Measurements from ENCODE around the gene HECTD4. TPM values are rescaled to one million over a fixed set of nuclear protein-coding genes. Genes with fewer than 3 reads are reported as not detected.

The HECTD4 gene
- polyA plus RNA-seq, 1 donor: 38.1 TPM

GRCh38 chr12:112169966-112170365 is 212.3 kb downstream of the HECTD4 start:
- Histone ChIP-seq H3K9me3 (ENCODE audit: control insufficient read depth, low read depth, low read length) (no peaks in the 10 kb centered on the region), H3K27ac (ENCODE audit: low read length) (no peak overlapping the region), H3K4me1 (ENCODE audit: control insufficient read depth, insufficient read depth, low read length) (no peaks in the 10 kb centered on the region), H3K36me3 (ENCODE audit: control insufficient read depth, insufficient read depth, low read length) (peaks cover 65% of the 10 kb centered on the region), H3K4me3 (ENCODE audit: low read length) (no peak overlapping the region), H3K27me3 (ENCODE audit: control insufficient read depth, insufficient read depth, low read length) (no peaks in the 10 kb centered on the region)
- no peak for DNase-seq
- 100% methylated on average over 1 of the region's 7 CpGs for WGBS (ENCODE audit: insufficient coverage, low lambda C conversion rate)

DNA sequence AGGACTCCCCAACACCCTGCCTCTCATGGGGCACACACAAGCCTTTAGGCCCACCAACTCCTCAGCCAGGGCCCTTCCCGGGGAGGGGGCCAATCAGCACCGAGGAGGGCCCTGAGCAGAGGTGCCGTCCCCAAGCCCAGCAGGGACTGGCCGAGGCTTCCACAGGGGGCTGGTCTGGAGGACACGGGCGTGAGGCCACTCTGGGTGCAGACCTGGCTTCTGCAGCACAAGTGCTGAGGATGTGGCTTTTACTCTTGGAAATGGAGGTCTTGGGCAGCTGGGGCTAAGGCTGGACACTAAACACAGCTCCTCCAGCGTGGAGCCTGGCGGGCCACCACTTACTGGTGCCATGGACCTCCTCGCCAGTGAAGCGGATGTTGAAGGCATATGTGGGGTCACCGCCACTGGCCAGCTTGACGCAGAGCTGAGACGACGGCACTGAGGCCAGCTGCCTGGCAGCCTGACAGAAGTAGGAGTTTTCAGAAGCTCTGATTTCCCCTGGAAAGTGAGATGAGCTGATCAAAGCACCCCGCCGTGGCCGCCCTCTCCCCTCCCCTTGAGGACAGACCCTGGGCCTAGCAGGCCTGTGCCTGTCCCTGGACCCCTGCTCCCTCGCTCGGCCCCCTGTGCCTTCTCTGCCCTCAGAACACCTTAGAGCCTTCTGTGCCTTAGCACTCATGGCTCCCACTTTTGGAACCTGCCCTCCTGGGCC is 212.9 kb downstream of the HECTD4 start:
- no peak for DNase-seq
- no peak overlapping the region for H3K4me3 ChIP-seq (ENCODE audit: low read length)
- H3K36me3 ChIP-seq (ENCODE audit: control insufficient read depth, insufficient read depth, low read length): peaks cover 62% of the 10 kb centered on the region
- H3K4me1 ChIP-seq (ENCODE audit: control insufficient read depth, insufficient read depth, low read length): no peaks in the 10 kb centered on the region
- H3K27me3 ChIP-seq (ENCODE audit: control insufficient read depth, insufficient read depth, low read length): no peaks in the 10 kb centered on the region
- no CpG with 5 or more reads among the region's 19 CpGs for WGBS (ENCODE audit: insufficient coverage, low lambda C conversion rate)
- no peaks in the 10 kb centered on the region for H3K9me3 ChIP-seq (ENCODE audit: control insufficient read depth, low read depth, low read length)
- no peak overlapping the region for H3K27ac ChIP-seq (ENCODE audit: low read length)

- DNase-seq: no peak
- H3K36me3 ChIP-seq (ENCODE audit: control insufficient read depth, insufficient read depth, low read length): peaks cover 68% of the 10 kb centered on the region
- WGBS (ENCODE audit: insufficient coverage, low lambda C conversion rate): no CpG with 5 or more reads among the region's 8 CpGs
Observed at GRCh38 chr12:112168561-112168971, 213.7 kb downstream of the HECTD4 start.

DNA sequence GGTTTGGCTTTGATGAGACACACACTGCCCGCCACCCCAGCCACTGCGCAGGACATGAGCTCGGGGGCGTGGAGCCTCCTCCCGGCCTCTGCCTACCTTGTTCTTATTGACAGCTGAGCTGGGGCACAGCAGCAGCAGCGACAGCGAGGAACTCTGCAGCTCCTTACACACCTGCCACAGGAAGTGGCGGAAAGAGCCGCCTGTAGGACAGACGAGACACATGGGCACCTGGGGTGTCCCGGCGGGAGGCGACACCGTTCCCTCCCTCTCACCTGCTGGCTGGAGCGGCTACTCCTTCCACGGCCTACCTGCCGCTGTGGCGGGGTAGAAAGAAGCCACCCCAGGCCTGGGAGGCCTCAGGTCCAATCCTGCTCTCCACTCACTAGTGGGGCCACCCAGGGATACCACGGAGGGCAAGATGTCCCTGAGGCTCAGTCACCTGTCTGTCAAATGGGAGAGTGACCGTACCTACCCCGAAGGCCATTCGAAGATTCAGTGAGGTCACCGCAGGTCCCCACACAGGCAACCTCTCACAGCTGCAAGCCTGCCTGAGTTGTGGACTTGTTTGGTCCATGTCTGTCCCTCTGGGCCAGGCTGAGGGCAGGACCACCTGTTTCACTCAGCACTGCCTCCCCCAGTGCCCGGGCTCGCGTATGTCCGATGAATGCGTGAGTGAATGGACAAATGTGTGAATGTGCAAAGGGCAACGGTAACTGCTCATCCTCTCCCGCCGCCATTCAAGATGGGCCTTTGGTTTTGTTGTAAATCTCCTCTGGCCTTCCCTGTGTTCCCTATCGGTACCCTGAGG is 214.3 kb downstream of the HECTD4 start:
- H3K9me3 ChIP-seq (ENCODE audit: control insufficient read depth, low read depth, low read length): no peaks in the 10 kb centered on the region
- H3K4me3 ChIP-seq (ENCODE audit: low read length): no peak overlapping the region
- peaks cover 74% of the 10 kb centered on the region for H3K36me3 ChIP-seq (ENCODE audit: control insufficient read depth, insufficient read depth, low read length)
- DNase-seq: no peak
- H3K27ac ChIP-seq (ENCODE audit: low read length): no peak overlapping the region
- WGBS (ENCODE audit: insufficient coverage, low lambda C conversion rate): 87% methylated on average over 3 of the region's 32 CpGs
- no peaks in the 10 kb centered on the region for H3K27me3 ChIP-seq (ENCODE audit: control insufficient read depth, insufficient read depth, low read length)
- H3K4me1 ChIP-seq (ENCODE audit: control insufficient read depth, insufficient read depth, low read length): no peaks in the 10 kb centered on the region

More at GRCh38 chr12:112168561-112168971, 213.7 kb downstream of the HECTD4 start:
- Histone ChIP-seq H3K4me1 (ENCODE audit: control insufficient read depth, insufficient read depth, low read length) (no peaks in the 10 kb centered on the region), H3K27ac (ENCODE audit: low read length) (no peak overlapping the region), H3K4me3 (ENCODE audit: low read length) (no peak overlapping the region), H3K9me3 (ENCODE audit: control insufficient read depth, low read depth, low read length) (no peaks in the 10 kb centered on the region), H3K27me3 (ENCODE audit: control insufficient read depth, insufficient read depth, low read length) (no peaks in the 10 kb centered on the region)

- no CpG with 5 or more reads among the region's 12 CpGs for WGBS (ENCODE audit: insufficient coverage, low lambda C conversion rate)
- H3K4me1 ChIP-seq (ENCODE audit: control insufficient read depth, insufficient read depth, low read length): no peaks in the 10 kb centered on the region
- DNase-seq: no peak
- peaks cover 75% of the 10 kb centered on the region for H3K36me3 ChIP-seq (ENCODE audit: control insufficient read depth, insufficient read depth, low read length)
- no peak overlapping the region for H3K4me3 ChIP-seq (ENCODE audit: low read length)
- no peaks in the 10 kb centered on the region for H3K27me3 ChIP-seq (ENCODE audit: control insufficient read depth, insufficient read depth, low read length)
- no peak overlapping the region for H3K27ac ChIP-seq (ENCODE audit: low read length)
- H3K9me3 ChIP-seq (ENCODE audit: control insufficient read depth, low read depth, low read length): no peaks in the 10 kb centered on the region
Observed at GRCh38 chr12:112167031-112167461, 215.2 kb downstream of the HECTD4 start.

- H3K36me3 ChIP-seq (ENCODE audit: control insufficient read depth, insufficient read depth, low read length): peaks cover 77% of the 10 kb centered on the region
- H3K27ac ChIP-seq (ENCODE audit: low read length): no peak overlapping the region
- no peaks in the 10 kb centered on the region for H3K9me3 ChIP-seq (ENCODE audit: control insufficient read depth, low read depth, low read length)
- no peak for DNase-seq
- WGBS (ENCODE audit: insufficient coverage, low lambda C conversion rate): no CpG with 5 or more reads among the region's 26 CpGs
- no peaks in the 10 kb centered on the region for H3K27me3 ChIP-seq (ENCODE audit: control insufficient read depth, insufficient read depth, low read length)
- H3K4me1 ChIP-seq (ENCODE audit: control insufficient read depth, insufficient read depth, low read length): no peaks in the 10 kb centered on the region
- H3K4me3 ChIP-seq (ENCODE audit: low read length): no peak overlapping the region
Observed at GRCh38 chr12:112166051-112167015, 215.9 kb downstream of the HECTD4 start.

GRCh38 chr12:112165624-112166023 is 216.6 kb downstream of the HECTD4 start:
- no peak overlapping the region for H3K4me3 ChIP-seq (ENCODE audit: low read length)
- no peaks in the 10 kb centered on the region for H3K27me3 ChIP-seq (ENCODE audit: control insufficient read depth, insufficient read depth, low read length)
- no peak overlapping the region for H3K27ac ChIP-seq (ENCODE audit: low read length)
- no peaks in the 10 kb centered on the region for H3K9me3 ChIP-seq (ENCODE audit: control insufficient read depth, low read depth, low read length)
- WGBS (ENCODE audit: insufficient coverage, low lambda C conversion rate): no CpG with 5 or more reads among the region's 13 CpGs
- no peak for DNase-seq
- peaks cover 77% of the 10 kb centered on the region for H3K36me3 ChIP-seq (ENCODE audit: control insufficient read depth, insufficient read depth, low read length)
- no peaks in the 10 kb centered on the region for H3K4me1 ChIP-seq (ENCODE audit: control insufficient read depth, insufficient read depth, low read length)

- WGBS (ENCODE audit: insufficient coverage, low lambda C conversion rate): 100% methylated on average over 2 of the region's 26 CpGs
- H3K36me3 ChIP-seq (ENCODE audit: control insufficient read depth, insufficient read depth, low read length): peaks cover 80% of the 10 kb centered on the region
- no peaks in the 10 kb centered on the region for H3K9me3 ChIP-seq (ENCODE audit: control insufficient read depth, low read depth, low read length)
- no peak overlapping the region for H3K27ac ChIP-seq (ENCODE audit: low read length)
- DNase-seq: no peak
- H3K27me3 ChIP-seq (ENCODE audit: control insufficient read depth, insufficient read depth, low read length): no peaks in the 10 kb centered on the region
- no peaks in the 10 kb centered on the region for H3K4me1 ChIP-seq (ENCODE audit: control insufficient read depth, insufficient read depth, low read length)
- no peak overlapping the region for H3K4me3 ChIP-seq (ENCODE audit: low read length)
Observed at GRCh38 chr12:112164011-112164660, 218.1 kb downstream of the HECTD4 start.

- H3K4me1 ChIP-seq (ENCODE audit: control insufficient read depth, insufficient read depth, low read length): no peaks in the 10 kb centered on the region
- H3K27ac ChIP-seq (ENCODE audit: low read length): no peak overlapping the region
- H3K4me3 ChIP-seq (ENCODE audit: low read length): no peak overlapping the region
- H3K27me3 ChIP-seq (ENCODE audit: control insufficient read depth, insufficient read depth, low read length): no peaks in the 10 kb centered on the region
- H3K9me3 ChIP-seq (ENCODE audit: control insufficient read depth, low read depth, low read length): peaks cover under 1% of the 10 kb centered on the region
- no CpG with 5 or more reads among the region's 22 CpGs for WGBS (ENCODE audit: insufficient coverage, low lambda C conversion rate)
- DNase-seq: no peak
- peaks cover 81% of the 10 kb centered on the region for H3K36me3 ChIP-seq (ENCODE audit: control insufficient read depth, insufficient read depth, low read length)
Observed at GRCh38 chr12:112163471-112163991, 218.7 kb downstream of the HECTD4 start.
